ENCODE results near the gene CDR2L. TPM values are rescaled to one million over a fixed set of nuclear protein-coding genes. Genes with fewer than 3 reads are reported as not detected.

Gene CDR2L
- total and polyA plus RNA-seq, 9 donors, result 2.1 to 19.2 (median 5.2) TPM

DNA sequence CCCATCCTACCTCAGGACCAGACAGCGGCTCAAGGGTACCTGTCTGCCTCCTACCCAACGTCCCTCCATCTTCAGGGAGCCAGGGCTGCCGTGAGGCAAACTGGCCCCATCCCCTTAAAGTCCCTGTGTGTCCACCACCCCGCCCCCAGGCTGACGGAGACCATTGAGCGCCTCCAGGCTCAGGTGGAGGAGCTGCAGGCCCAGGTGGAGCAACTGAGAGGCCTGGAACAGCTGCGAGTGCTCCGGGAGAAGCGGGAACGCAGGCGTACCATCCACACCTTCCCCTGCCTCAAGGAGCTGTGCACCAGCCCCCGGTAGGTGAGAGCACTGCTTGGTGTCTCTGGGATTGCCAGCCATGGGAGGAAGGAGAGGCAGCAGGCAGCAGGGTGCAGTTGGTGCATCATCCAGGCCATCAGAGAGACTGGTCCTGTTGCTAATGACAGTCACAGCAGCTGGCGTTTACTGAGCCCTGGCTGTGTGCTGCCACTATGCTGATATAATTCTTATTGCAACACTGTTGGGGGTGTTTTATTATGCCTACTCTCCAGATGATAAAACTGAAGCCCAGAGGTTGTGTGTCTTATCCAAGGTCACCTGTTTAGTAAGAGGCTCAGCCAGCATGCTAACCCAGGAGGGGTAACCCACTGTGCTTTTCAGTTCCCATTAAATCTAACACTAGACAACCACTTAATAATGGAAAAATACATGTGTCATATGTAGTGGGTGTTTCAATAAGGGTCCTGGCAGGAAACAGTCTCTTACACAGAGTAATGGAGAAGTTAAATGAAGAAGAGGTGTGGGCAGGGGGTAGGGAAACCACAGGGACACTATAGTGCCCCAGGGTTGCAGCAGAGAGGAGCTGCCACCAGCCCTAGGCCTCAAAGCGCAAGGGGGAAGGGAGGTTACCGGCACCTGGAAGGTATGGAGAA lies 14.7 kb downstream of the CDR2L start:
- Histone ChIP-seq H3K4me3 (no peak overlapping the region), H3K27me3 (no peaks in the 10 kb centered on the region), H3K4me1 (ENCODE audit: insufficient read depth) (no peaks in the 10 kb centered on the region), H3K36me3 (no peaks in the 10 kb centered on the region), H3K27ac (no peak overlapping the region), H3K9me3 (no peaks in the 10 kb centered on the region)
- 91 to 94% (median 92%) methylated on average over 15 of the region's 15 CpGs for whole genome bisulfite sequencing, 3 donors
- TF ChIP-seq EP300 (IDR thresholded peaks at IDR 0.05) (no peak), POLR2A (IDR thresholded peaks at IDR 0.05) (no peak)
- TF ChIP-seq, protein P1, sequence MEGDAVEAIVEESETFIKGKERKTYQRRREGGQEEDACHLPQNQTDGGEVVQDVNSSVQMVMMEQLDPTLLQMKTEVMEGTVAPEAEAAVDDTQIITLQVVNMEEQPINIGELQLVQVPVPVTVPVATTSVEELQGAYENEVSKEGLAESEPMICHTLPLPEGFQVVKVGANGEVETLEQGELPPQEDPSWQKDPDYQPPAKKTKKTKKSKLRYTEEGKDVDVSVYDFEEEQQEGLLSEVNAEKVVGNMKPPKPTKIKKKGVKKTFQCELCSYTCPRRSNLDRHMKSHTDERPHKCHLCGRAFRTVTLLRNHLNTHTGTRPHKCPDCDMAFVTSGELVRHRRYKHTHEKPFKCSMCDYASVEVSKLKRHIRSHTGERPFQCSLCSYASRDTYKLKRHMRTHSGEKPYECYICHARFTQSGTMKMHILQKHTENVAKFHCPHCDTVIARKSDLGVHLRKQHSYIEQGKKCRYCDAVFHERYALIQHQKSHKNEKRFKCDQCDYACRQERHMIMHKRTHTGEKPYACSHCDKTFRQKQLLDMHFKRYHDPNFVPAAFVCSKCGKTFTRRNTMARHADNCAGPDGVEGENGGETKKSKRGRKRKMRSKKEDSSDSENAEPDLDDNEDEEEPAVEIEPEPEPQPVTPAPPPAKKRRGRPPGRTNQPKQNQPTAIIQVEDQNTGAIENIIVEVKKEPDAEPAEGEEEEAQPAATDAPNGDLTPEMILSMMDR (IDR thresholded peaks at IDR 0.05), result no peak
- intact Hi-C loops (cut with DNase I), result no loop called here
- no peak for DNase-seq

DNA sequence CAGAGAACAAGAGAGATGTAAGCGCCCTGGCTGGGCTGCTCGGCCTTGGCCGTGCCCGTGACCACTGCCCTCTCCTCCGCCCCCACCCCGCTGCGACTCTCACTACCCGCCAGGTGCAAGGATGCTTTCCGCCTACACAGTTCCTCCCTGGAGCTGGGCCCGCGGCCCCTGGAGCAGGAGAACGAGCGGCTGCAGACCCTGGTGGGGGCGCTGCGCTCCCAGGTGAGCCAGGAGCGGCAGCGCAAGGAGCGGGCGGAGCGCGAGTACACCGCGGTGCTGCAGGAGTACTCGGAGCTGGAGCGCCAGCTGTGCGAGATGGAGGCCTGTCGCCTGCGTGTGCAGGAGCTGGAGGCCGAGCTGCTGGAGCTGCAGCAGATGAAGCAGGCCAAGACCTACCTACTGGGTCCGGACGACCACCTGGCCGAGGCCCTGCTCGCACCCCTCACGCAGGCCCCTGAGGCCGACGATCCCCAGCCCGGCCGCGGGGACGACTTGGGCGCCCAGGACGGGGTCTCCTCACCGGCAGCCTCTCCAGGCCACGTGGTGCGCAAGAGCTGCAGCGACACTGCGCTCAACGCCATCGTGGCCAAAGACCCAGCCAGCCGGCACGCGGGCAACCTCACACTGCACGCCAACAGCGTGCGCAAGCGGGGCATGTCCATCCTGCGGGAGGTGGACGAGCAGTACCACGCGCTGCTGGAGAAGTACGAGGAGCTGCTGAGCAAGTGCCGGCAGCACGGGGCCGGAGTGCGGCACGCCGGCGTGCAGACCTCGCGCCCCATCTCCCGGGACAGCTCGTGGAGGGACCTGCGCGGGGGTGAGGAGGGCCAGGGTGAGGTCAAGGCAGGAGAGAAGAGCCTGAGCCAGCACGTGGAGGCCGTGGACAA lies 15.9 kb downstream of the CDR2L start:
- 80 to 86% (median 80%) methylated on average over 75 to 76 of the region's 76 CpGs for WGBS, 3 donors
- intact Hi-C loops (cut with DNase I), result no loop called here
- H3K36me3 ChIP-seq, result no peaks in the 10 kb centered on the region

DNA sequence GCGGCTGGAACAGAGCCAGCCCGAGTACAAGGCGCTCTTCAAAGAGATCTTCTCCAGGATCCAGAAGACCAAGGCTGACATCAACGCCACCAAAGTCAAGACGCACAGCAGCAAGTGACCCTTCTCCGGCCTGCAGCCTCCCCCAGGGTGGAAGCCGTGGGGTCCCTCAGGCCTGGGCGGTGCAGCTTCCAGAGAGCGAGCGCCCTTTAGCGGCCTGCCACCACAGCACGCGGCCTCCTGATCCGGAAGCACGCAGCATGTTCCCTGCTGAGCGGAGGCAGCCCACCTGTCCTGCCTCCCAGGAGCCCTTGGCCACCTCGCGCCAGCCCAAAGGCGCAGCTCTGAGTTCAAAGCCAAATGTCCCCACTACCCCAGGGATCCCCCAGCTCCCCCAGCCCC lies 16.5 kb downstream of the CDR2L start:
- TF ChIP-seq POLR2A (IDR thresholded peaks at IDR 0.05) (no peak), EP300 (IDR thresholded peaks at IDR 0.05) (no peak)
- TF ChIP-seq, protein P1 (IDR thresholded peaks at IDR 0.05), result no peak
- Histone ChIP-seq H3K27me3 (no peaks in the 10 kb centered on the region), H3K9me3 (no peaks in the 10 kb centered on the region), H3K4me1 (ENCODE audit: insufficient read depth) (no peaks in the 10 kb centered on the region), H3K27ac (no peak overlapping the region), H3K4me3 (no peak overlapping the region), H3K36me3 (no peaks in the 10 kb centered on the region)
- DNase-seq, result no peak
- WGBS, 3 donors, result 77 to 86% (median 79%) methylated on average over 18 to 19 of the region's 19 CpGs
- intact Hi-C loops (cut with DNase I), result no loop called here

More for the DNA sequence above, 15.9 kb downstream of the CDR2L start:
- no peaks in the 10 kb centered on the region for H3K9me3 ChIP-seq
- no peak for DNase-seq
- no peaks in the 10 kb centered on the region for H3K27me3 ChIP-seq
- TF ChIP-seq POLR2A (IDR thresholded peaks at IDR 0.05), result no peak
- TF ChIP-seq, protein P1 (IDR thresholded peaks at IDR 0.05), result no peak
- TF ChIP-seq EP300 (IDR thresholded peaks at IDR 0.05), result no peak
- H3K27ac ChIP-seq, result no peak overlapping the region
- H3K4me3 ChIP-seq, result no peak overlapping the region
- H3K4me1 ChIP-seq (ENCODE audit: insufficient read depth), result no peaks in the 10 kb centered on the region

DNA sequence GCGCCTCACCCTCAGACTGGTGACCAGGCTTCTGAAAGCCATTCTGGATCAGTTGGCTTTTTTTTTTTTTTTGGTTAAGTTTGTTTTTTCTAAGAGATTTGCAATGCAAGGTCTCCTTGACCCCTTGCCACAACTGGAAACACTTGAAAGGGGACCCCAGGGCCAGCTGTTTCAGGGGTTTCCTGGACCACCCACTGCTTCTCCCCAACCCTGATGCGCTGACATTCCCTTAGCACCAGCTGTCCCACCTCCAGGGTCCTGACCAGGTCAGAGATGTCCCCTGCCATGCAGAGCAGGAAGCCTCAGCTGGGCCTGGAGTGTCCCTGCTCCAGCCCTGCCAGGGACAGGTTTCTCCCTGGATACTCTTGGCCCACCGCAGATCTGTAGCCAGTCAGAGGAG lies 16.9 kb downstream of the CDR2L start:
- no peaks in the 10 kb centered on the region for H3K9me3 ChIP-seq
- H3K36me3 ChIP-seq, result no peaks in the 10 kb centered on the region
- TF ChIP-seq POLR2A (IDR thresholded peaks at IDR 0.05), result no peak
- TF ChIP-seq, protein P1 (IDR thresholded peaks at IDR 0.05), result no peak
- no peak for TF ChIP-seq EP300 (IDR thresholded peaks at IDR 0.05)
- H3K27ac ChIP-seq, result no peak overlapping the region
- intact Hi-C loops (cut with DNase I), result no loop called here
- DNase-seq, result no peak
- WGBS, 3 donors, result 65 to 81% (median 74%) methylated on average over 3 of the region's 3 CpGs
- H3K4me1 ChIP-seq (ENCODE audit: insufficient read depth), result no peaks in the 10 kb centered on the region
- no peak overlapping the region for H3K4me3 ChIP-seq
- no peaks in the 10 kb centered on the region for H3K27me3 ChIP-seq

All from ovary (tissue), 9 donors.